Caco-2 (cell line): ENCODE data around the gene AOC2. TPM values are rescaled to one million over a fixed set of nuclear protein-coding genes. Genes with fewer than 3 reads are reported as not detected.
"Not testable (repeated sequence)": the region's sequence is repeated elsewhere in the genome, so short reads cannot be mapped to it uniquely, and the experiment has no call there.

ENCODE experiments used
- BruUV-seq: library from RNA; stranded (reverse); fragments of 400-500 nt; replicated peaks from 2 replicates; lab custom pipeline; 2021; lab: Mats Ljungman, UMichigan
- CTCF ChIA-PET: fragments of 300-600 bp; sonication (Branson Sonifier 250); formaldehyde crosslinking; loops from one replicate; lab custom pipeline; 2022; ENCODE audit warnings: antibody characterized with exemption; lab: Charles Lee
- POLR2A ChIA-PET: fragments of 300-600 bp; sonication (Branson Sonifier 250); formaldehyde crosslinking; loops from one replicate; lab custom pipeline; 2022; ENCODE audit warnings: antibody characterized with exemption; lab: Charles Lee
- DNase-seq, 2 experiments: peaks; one replicate each; pipeline versions ENCODE4 v3.0.0 to v3.0.0-alpha.2; 2020 to 2022
- H3K27me3 ChIP-seq: replicated peaks from 2 replicates; pipeline ENCODE4 v1.6.0; 2011; ENCODE audit warnings: low read length; ENCODE audit not compliant: control insufficient read depth, insufficient read depth
- H3K36me3 ChIP-seq: 2 replicates; pipeline ENCODE4 v1.5.1; 2011; ENCODE audit warnings: low read length; ENCODE audit not compliant: control insufficient read depth, insufficient read depth
- H3K4me1 ChIP-seq: fragments of 250-450 bp; sonication (Bioruptor Pico); 2 replicates; pipeline ENCODE4 v1.5.1; 2020; ENCODE audit warnings: mild to moderate bottlenecking
- H3K4me3 ChIP-seq: 2 replicates; pipeline ENCODE4 v1.5.1; 2011; ENCODE audit warnings: low read depth, mild to moderate bottlenecking, control low read depth, low read length
- H3K9me3 ChIP-seq: fragments of 250-450 bp; sonication (Bioruptor Pico); 2 replicates; pipeline ENCODE4 v1.5.1; 2020; ENCODE audit warnings: mild to moderate bottlenecking, moderate library complexity
- H3K27ac Mint-ChIP-seq: one replicate; pipeline ENCODE4 v1.8.0; 2022; ENCODE audit warnings: mixed read lengths; ENCODE audit not compliant: unreplicated experiment
- H3K27me3 Mint-ChIP-seq: one replicate; pipeline ENCODE4 v1.8.0; 2022; ENCODE audit warnings: mixed read lengths; ENCODE audit not compliant: insufficient read depth, unreplicated experiment
- H3K36me3 Mint-ChIP-seq: one replicate; pipeline ENCODE4 v1.8.0; 2022; ENCODE audit warnings: mild to moderate bottlenecking, mixed read lengths; ENCODE audit not compliant: insufficient read depth, unreplicated experiment
- H3K4me1 Mint-ChIP-seq: one replicate; pipeline ENCODE4 v1.8.0; 2022; ENCODE audit warnings: low read depth, mixed read lengths; ENCODE audit not compliant: unreplicated experiment
- H3K4me3 Mint-ChIP-seq: one replicate; pipeline ENCODE4 v1.8.0; 2022; ENCODE audit warnings: mild to moderate bottlenecking, moderate library complexity, mixed read lengths; ENCODE audit not compliant: unreplicated experiment
- H3K9me3 Mint-ChIP-seq: one replicate; pipeline ENCODE4 v1.8.0; 2022; ENCODE audit warnings: mixed read lengths; ENCODE audit not compliant: unreplicated experiment
- intact Hi-C: fragments of 100-400 bp; cut with micrococcal nuclease; formaldehyde crosslinking; loops from one replicate; pipeline ENCODE4 v1.10.0; 2022; ENCODE audit not compliant: unreplicated experiment
- total RNA-seq: library from RNA; stranded (reverse); gene quantifications from 2 replicates; pipeline ENCODE4 v1.2.3, GENCODE V29; 2022
- TF ChIP-seq, protein P1 (sequence below), 2 experiments: fragments of 200-600 bp in 1 of 2; IDR thresholded peaks; 1 replicate in 1 of 2; 2 replicates in 1 of 2; pipeline versions ENCODE4 v1.5.1 to v1.8.0; 2011 to 2022; ENCODE audit warnings: antibody characterized with exemption in 1 of 2, control low read depth in 1 of 2, inconsistent platforms in 1 of 2, low read depth in 1 of 2, low read length in 1 of 2, mild to moderate bottlenecking in 1 of 2, moderate library complexity in 1 of 2; ENCODE audit not compliant: insufficient read depth in 1 of 2, severe bottlenecking in 1 of 2, unreplicated experiment in 1 of 2

The AOC2 gene
- total RNA-seq, 1 experiment from 2014 or later, result 4.2 TPM

DNA sequence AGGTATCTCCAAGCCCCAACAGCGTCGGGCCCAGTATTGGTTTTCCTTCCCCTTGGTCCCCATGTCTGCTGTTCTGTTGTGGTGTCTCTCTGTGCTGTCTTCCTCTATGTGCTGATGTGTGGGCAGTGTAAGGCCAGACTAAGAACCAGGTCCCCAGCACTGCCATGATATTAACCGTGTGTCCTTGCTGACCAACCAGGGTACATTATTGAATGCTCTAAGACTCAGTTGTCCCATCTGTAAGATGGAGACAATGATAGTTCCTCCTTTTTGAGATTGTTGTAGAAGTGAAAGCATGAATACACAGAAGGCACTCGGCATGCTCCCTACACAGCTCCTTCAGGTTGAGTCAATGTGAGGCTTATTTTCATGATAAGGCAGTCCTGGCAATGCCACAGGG is 27.3 kb downstream of the AOC2 start:
- TF ChIP-seq, protein P1, sequence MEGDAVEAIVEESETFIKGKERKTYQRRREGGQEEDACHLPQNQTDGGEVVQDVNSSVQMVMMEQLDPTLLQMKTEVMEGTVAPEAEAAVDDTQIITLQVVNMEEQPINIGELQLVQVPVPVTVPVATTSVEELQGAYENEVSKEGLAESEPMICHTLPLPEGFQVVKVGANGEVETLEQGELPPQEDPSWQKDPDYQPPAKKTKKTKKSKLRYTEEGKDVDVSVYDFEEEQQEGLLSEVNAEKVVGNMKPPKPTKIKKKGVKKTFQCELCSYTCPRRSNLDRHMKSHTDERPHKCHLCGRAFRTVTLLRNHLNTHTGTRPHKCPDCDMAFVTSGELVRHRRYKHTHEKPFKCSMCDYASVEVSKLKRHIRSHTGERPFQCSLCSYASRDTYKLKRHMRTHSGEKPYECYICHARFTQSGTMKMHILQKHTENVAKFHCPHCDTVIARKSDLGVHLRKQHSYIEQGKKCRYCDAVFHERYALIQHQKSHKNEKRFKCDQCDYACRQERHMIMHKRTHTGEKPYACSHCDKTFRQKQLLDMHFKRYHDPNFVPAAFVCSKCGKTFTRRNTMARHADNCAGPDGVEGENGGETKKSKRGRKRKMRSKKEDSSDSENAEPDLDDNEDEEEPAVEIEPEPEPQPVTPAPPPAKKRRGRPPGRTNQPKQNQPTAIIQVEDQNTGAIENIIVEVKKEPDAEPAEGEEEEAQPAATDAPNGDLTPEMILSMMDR (IDR thresholded peaks at IDR 0.05; ENCODE audit: insufficient read depth in 1 of 2, low read depth in 1 of 2, low read length in 1 of 2, severe bottlenecking in 1 of 2, unreplicated experiment in 1 of 2), result no peak
- POLR2A ChIA-PET, result no interaction called here
- CTCF ChIA-PET, result no interaction called here
- no peaks in the 10 kb centered on the region for H3K36me3 Mint-ChIP-seq
- H3K4me3 ChIP-seq, result no peak overlapping the region
- BruUV-seq, result no TSS peak
- peaks cover 21% of the 10 kb centered on the region for H3K9me3 Mint-ChIP-seq
- no peaks in the 10 kb centered on the region for H3K27me3 Mint-ChIP-seq
- intact Hi-C loops, result no loop called here
- H3K4me1 Mint-ChIP-seq, result peaks cover 6% of the 10 kb centered on the region
- no peaks in the 10 kb centered on the region for H3K4me1 ChIP-seq
- no peak for DNase-seq
- peaks cover 8% of the 10 kb centered on the region; the same call in 1 of the 2 replicates for H3K9me3 ChIP-seq
- H3K27ac Mint-ChIP-seq, result no peak overlapping the region
- no peaks in the 10 kb centered on the region for H3K27me3 ChIP-seq
- no peak overlapping the region for H3K4me3 Mint-ChIP-seq
- no peaks in the 10 kb centered on the region for H3K36me3 ChIP-seq

GRCh38 chr17:42872251-42872965 is 28.0 kb downstream of the AOC2 start:
- H3K4me1 Mint-ChIP-seq, result no peaks in the 10 kb centered on the region
- H3K9me3 Mint-ChIP-seq, result peaks cover 21% of the 10 kb centered on the region
- ChIA-PET POLR2A (no interaction called here), CTCF (no interaction called here)
- no peak overlapping the region for H3K4me3 Mint-ChIP-seq
- BruUV-seq, result no TSS peak
- H3K27me3 Mint-ChIP-seq, result no peaks in the 10 kb centered on the region
- intact Hi-C loops, result no loop called here
- TF ChIP-seq, protein P1 (IDR thresholded peaks at IDR 0.05; ENCODE audit: insufficient read depth in 1 of 2, low read depth in 1 of 2, low read length in 1 of 2, severe bottlenecking in 1 of 2, unreplicated experiment in 1 of 2), result no peak
- Histone ChIP-seq H3K36me3 (no peaks in the 10 kb centered on the region), H3K4me3 (no peak overlapping the region), H3K9me3 (peaks cover 8% of the 10 kb centered on the region; the same call in 1 of the 2 replicates), H3K4me1 (no peaks in the 10 kb centered on the region), H3K27me3 (no peaks in the 10 kb centered on the region)
- no peak overlapping the region for H3K27ac Mint-ChIP-seq
- no peak for DNase-seq
- no peaks in the 10 kb centered on the region for H3K36me3 Mint-ChIP-seq

DNA sequence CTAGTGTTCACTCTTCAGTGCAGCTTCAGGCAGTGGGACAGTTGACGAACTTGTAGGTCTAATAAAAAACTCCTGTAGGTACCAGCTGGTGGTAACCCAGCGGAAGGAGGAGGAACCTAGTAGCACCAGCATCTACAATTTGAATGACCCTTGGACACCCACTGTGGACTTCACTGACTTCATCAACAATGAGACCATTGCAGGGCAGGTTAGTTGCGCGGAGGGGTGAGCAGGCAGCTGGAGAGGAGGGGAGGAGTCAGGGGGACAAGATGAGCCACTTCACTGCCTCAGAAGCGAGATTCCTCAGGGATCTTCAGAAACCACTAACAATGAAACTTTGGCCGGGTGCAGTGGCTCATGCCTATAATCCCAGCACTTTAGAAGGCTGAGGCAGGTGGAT is 28.9 kb downstream of the AOC2 start:
- Mint-ChIP-seq H3K27ac (no peak overlapping the region), H3K27me3 (no peaks in the 10 kb centered on the region), H3K9me3 (peaks cover 21% of the 10 kb centered on the region), H3K36me3 (no peaks in the 10 kb centered on the region), H3K4me3 (no peak overlapping the region), H3K4me1 (peaks cover 5% of the 10 kb centered on the region)
- CTCF ChIA-PET, result no interaction called here
- Histone ChIP-seq H3K4me1 (no peaks in the 10 kb centered on the region), H3K4me3 (no peak overlapping the region), H3K9me3 (peaks cover 8% of the 10 kb centered on the region; the same call in 1 of the 2 replicates), H3K27me3 (no peaks in the 10 kb centered on the region), H3K36me3 (no peaks in the 10 kb centered on the region)
- intact Hi-C loops, result no loop called here
- POLR2A ChIA-PET, result no interaction called here
- TF ChIP-seq, protein P1 (IDR thresholded peaks at IDR 0.05; ENCODE audit: insufficient read depth in 1 of 2, low read depth in 1 of 2, low read length in 1 of 2, severe bottlenecking in 1 of 2, unreplicated experiment in 1 of 2), result no peak
- no peak for DNase-seq
- no TSS peak for BruUV-seq

GRCh38 chr17:42873932-42874695 is 29.7 kb downstream of the AOC2 start:
- BruUV-seq, H3K27me3 ChIP-seq, H3K4me3 Mint-ChIP-seq, H3K36me3 ChIP-seq, H3K36me3 Mint-ChIP-seq, H3K27me3 Mint-ChIP-seq, H3K27ac Mint-ChIP-seq, H3K9me3 ChIP-seq, H3K4me3 ChIP-seq, DNase-seq, H3K4me1 ChIP-seq, H3K4me1 Mint-ChIP-seq, POLR2A ChIA-PET, intact Hi-C loops: not testable (repeated sequence)
- H3K9me3 Mint-ChIP-seq, result peaks cover 21% of the 10 kb centered on the region
- CTCF ChIA-PET, result interaction anchor here (0.7 kb wide), 1 partner anchor 50 kb away, joined by 4 read pairs; the partner anchor contains the start of gene BECN1
